ENCODE measurements around the gene SPEM1.

SPEM1 gene

GRCh38 chr17:7425756-7426155 is 5.6 kb downstream of the SPEM1 start:
- H3K9me2 ChIP-seq (replicated peaks; ENCODE audit: control insufficient read depth, low read length), result no peaks in the 10 kb centered on the region
- H3K79me2 ChIP-seq (ENCODE audit: control insufficient read depth, low read length), result no peaks in the 10 kb centered on the region
- H3K36me3 ChIP-seq (ENCODE audit: control insufficient read depth, low read length), result no peaks in the 10 kb centered on the region
- no peak overlapping the region for H3K4me3 ChIP-seq (ENCODE audit: low read length)
- no peaks in the 10 kb centered on the region for H4K20me1 ChIP-seq (ENCODE audit: control insufficient read depth, insufficient read depth, low read depth, low read length)
- H3K9me3 ChIP-seq (ENCODE audit: control insufficient read depth, insufficient read depth, low read length), result no peaks in the 10 kb centered on the region
- no peaks in the 10 kb centered on the region for H3K27me3 ChIP-seq (ENCODE audit: control insufficient read depth, low read length)
- no peak overlapping the region for H3K27ac ChIP-seq (ENCODE audit: low read depth, low read length)
- no peak overlapping the region for H3K4me2 ChIP-seq (ENCODE audit: low read length)
- H3F3A ChIP-seq (ENCODE audit: control insufficient read depth, insufficient read depth), result no peaks in the 10 kb centered on the region
- no peaks in the 10 kb centered on the region for H3K4me1 ChIP-seq (ENCODE audit: control insufficient read depth, low read length)
- TF ChIP-seq EZH2phosphoT487 (IDR thresholded peaks at IDR 0.05; ENCODE audit: borderline replicate concordance, low read length) (no peak), CTCF (IDR thresholded peaks at IDR 0.05; ENCODE audit: low read depth, low read length, poor library complexity, severe bottlenecking) (no peak)

GRCh38 chr17:7426203-7426863 is 6.2 kb downstream of the SPEM1 start:
- no peak overlapping the region for H3K27ac ChIP-seq (ENCODE audit: low read depth, low read length)
- no peak overlapping the region for H3K4me3 ChIP-seq (ENCODE audit: low read length)
- H3F3A ChIP-seq (ENCODE audit: control insufficient read depth, insufficient read depth), result no peaks in the 10 kb centered on the region
- no peaks in the 10 kb centered on the region for H4K20me1 ChIP-seq (ENCODE audit: control insufficient read depth, insufficient read depth, low read depth, low read length)
- TF ChIP-seq CTCF (IDR thresholded peaks at IDR 0.05; ENCODE audit: low read depth, low read length, poor library complexity, severe bottlenecking) (no peak), EZH2phosphoT487 (IDR thresholded peaks at IDR 0.05; ENCODE audit: borderline replicate concordance, low read length) (no peak)
- H3K36me3 ChIP-seq (ENCODE audit: control insufficient read depth, low read length), result no peaks in the 10 kb centered on the region
- H3K27me3 ChIP-seq (ENCODE audit: control insufficient read depth, low read length), result no peaks in the 10 kb centered on the region
- H3K79me2 ChIP-seq (ENCODE audit: control insufficient read depth, low read length), result no peaks in the 10 kb centered on the region
- no peaks in the 10 kb centered on the region for H3K9me2 ChIP-seq (replicated peaks; ENCODE audit: control insufficient read depth, low read length)
- no peaks in the 10 kb centered on the region for H3K9me3 ChIP-seq (ENCODE audit: control insufficient read depth, insufficient read depth, low read length)
- no peak overlapping the region for H3K4me2 ChIP-seq (ENCODE audit: low read length)
- H3K4me1 ChIP-seq (ENCODE audit: control insufficient read depth, low read length), result no peaks in the 10 kb centered on the region

- Histone ChIP-seq H3K4me3 (ENCODE audit: low read length) (no peak overlapping the region), H3K9me3 (ENCODE audit: control insufficient read depth, insufficient read depth, low read length) (no peaks in the 10 kb centered on the region), H4K20me1 (ENCODE audit: control insufficient read depth, insufficient read depth, low read depth, low read length) (no peaks in the 10 kb centered on the region), H3K4me2 (ENCODE audit: low read length) (no peak overlapping the region), H3F3A (ENCODE audit: control insufficient read depth, insufficient read depth) (no peaks in the 10 kb centered on the region), H3K27ac (ENCODE audit: low read depth, low read length) (no peak overlapping the region), H3K4me1 (ENCODE audit: control insufficient read depth, low read length) (no peaks in the 10 kb centered on the region), H3K27me3 (ENCODE audit: control insufficient read depth, low read length) (no peaks in the 10 kb centered on the region), H3K9me2 (replicated peaks; ENCODE audit: control insufficient read depth, low read length) (no peaks in the 10 kb centered on the region), H3K79me2 (ENCODE audit: control insufficient read depth, low read length) (no peaks in the 10 kb centered on the region), H3K36me3 (ENCODE audit: control insufficient read depth, low read length) (no peaks in the 10 kb centered on the region)
- TF ChIP-seq EZH2phosphoT487 (IDR thresholded peaks at IDR 0.05; ENCODE audit: borderline replicate concordance, low read length) (no peak), CTCF (IDR thresholded peaks at IDR 0.05; ENCODE audit: low read depth, low read length, poor library complexity, severe bottlenecking) (no peak)
These were observed 6.9 kb downstream of the SPEM1 start for GRCh38 chr17:7426896-7427489.

All from DOHH2 (cell line).